GM23338 (cell line): ENCODE measurements around the gene GCKR.

ENCODE experiments used
- CREB1 ChIP-seq: fragments of 250-450 bp; sonication (Bioruptor Pico); IDR thresholded peaks from 2 replicates; pipeline ENCODE4 v1.5.0; 2020; ENCODE audit warnings: low read depth, mild to moderate bottlenecking, moderate library complexity
- CTCF ChIP-seq, 2 experiments: fragments of 200-600 bp in 1 of 2; sonication (generic) in 1 of 2; conservative IDR thresholded peaks; 2 replicates each; pipeline versions ENCODE4 v1.5.1 to v1.6.1; 2016 to 2017; ENCODE audit warnings: antibody characterized with exemption in 2 of 2, low read depth in 2 of 2, mild to moderate bottlenecking in 2 of 2, moderate library complexity in 1 of 2
- EZH2 ChIP-seq: fragments of 200-600 bp; sonication (generic); IDR thresholded peaks from one replicate; pipeline ENCODE4 v1.8.0; 2017; ENCODE audit warnings: antibody characterized with exemption, mild to moderate bottlenecking, low read depth; ENCODE audit not compliant: unreplicated experiment
- EZH2phosphoT487 ChIP-seq: fragments of 200-600 bp; sonication (generic); IDR thresholded peaks from one replicate; pipeline ENCODE4 v1.8.1; 2018; ENCODE audit warnings: antibody characterized with exemption; ENCODE audit not compliant: unreplicated experiment
- JUNB ChIP-seq: IDR thresholded peaks from one replicate; pipeline ENCODE4 v1.6.1; 2016; ENCODE audit warnings: antibody characterized with exemption; ENCODE audit not compliant: unreplicated experiment
- NANOG ChIP-seq: IDR thresholded peaks from 2 replicates; pipeline ENCODE4 v1.6.1; 2016; ENCODE audit warnings: antibody characterized with exemption, borderline replicate concordance
- POLR2AphosphoS5 ChIP-seq: IDR thresholded peaks from 2 replicates; pipeline ENCODE4 v1.6.1; 2016; ENCODE audit warnings: antibody characterized with exemption, low read depth
- REST ChIP-seq: IDR thresholded peaks from one replicate; pipeline ENCODE4 v1.6.1; 2018; ENCODE audit warnings: antibody characterized with exemption; ENCODE audit not compliant: unreplicated experiment
- STAT1 ChIP-seq: IDR thresholded peaks from one replicate; pipeline ENCODE4 v1.6.1; 2016; ENCODE audit warnings: antibody characterized with exemption; ENCODE audit not compliant: unreplicated experiment

- TF ChIP-seq POLR2AphosphoS5: no peak
- TF ChIP-seq EZH2: no peak
- TF ChIP-seq CTCF (conservative IDR thresholded peaks at IDR 0.05; ENCODE audit: low read depth in 2 of 2): no peak
- TF ChIP-seq EZH2phosphoT487: no peak
- no peak for TF ChIP-seq JUNB
- TF ChIP-seq STAT1: no peak
- no peak for TF ChIP-seq NANOG
- no peak for TF ChIP-seq CREB1 (CRISPR knock-in tag)
- TF ChIP-seq REST: no peak
Measured at GRCh38 chr2:27552941-27553340, 56.3 kb downstream of the GCKR start.
